ENCODE results near the gene SRSF12.

- TF ChIP-seq POLR2A (IDR thresholded peaks at IDR 0.05; ENCODE audit: low read depth, low read length) (no peak), POLR2AphosphoS5 (IDR thresholded peaks at IDR 0.05; ENCODE audit: low read depth, low read length) (no peak), TAF1 (IDR thresholded peaks at IDR 0.05; ENCODE audit: borderline replicate concordance, low read depth, low read length) (no peak)
These were observed 63.7 kb downstream of the SRSF12 start for GRCh38 chr6:89054208-89054607.

Data from GM12892 (cell line).